ENCODE data around the gene NOX1. TPM values are rescaled to one million over a fixed set of nuclear protein-coding genes. Genes with fewer than 3 reads are reported as not detected.

NOX1 gene
- total and polyA plus RNA-seq, 2 of the 13 experiments (the other 11 are each of a cell fraction or from before 2014, with no cell fraction given) = 0.07 TPM; not detected in 1

GRCh38 chrX:100819837-100820666 lies 54.1 kb downstream of the NOX1 start, which contains the start of gene CSTF2 (continued):
- TF ChIP-seq, protein P1, sequence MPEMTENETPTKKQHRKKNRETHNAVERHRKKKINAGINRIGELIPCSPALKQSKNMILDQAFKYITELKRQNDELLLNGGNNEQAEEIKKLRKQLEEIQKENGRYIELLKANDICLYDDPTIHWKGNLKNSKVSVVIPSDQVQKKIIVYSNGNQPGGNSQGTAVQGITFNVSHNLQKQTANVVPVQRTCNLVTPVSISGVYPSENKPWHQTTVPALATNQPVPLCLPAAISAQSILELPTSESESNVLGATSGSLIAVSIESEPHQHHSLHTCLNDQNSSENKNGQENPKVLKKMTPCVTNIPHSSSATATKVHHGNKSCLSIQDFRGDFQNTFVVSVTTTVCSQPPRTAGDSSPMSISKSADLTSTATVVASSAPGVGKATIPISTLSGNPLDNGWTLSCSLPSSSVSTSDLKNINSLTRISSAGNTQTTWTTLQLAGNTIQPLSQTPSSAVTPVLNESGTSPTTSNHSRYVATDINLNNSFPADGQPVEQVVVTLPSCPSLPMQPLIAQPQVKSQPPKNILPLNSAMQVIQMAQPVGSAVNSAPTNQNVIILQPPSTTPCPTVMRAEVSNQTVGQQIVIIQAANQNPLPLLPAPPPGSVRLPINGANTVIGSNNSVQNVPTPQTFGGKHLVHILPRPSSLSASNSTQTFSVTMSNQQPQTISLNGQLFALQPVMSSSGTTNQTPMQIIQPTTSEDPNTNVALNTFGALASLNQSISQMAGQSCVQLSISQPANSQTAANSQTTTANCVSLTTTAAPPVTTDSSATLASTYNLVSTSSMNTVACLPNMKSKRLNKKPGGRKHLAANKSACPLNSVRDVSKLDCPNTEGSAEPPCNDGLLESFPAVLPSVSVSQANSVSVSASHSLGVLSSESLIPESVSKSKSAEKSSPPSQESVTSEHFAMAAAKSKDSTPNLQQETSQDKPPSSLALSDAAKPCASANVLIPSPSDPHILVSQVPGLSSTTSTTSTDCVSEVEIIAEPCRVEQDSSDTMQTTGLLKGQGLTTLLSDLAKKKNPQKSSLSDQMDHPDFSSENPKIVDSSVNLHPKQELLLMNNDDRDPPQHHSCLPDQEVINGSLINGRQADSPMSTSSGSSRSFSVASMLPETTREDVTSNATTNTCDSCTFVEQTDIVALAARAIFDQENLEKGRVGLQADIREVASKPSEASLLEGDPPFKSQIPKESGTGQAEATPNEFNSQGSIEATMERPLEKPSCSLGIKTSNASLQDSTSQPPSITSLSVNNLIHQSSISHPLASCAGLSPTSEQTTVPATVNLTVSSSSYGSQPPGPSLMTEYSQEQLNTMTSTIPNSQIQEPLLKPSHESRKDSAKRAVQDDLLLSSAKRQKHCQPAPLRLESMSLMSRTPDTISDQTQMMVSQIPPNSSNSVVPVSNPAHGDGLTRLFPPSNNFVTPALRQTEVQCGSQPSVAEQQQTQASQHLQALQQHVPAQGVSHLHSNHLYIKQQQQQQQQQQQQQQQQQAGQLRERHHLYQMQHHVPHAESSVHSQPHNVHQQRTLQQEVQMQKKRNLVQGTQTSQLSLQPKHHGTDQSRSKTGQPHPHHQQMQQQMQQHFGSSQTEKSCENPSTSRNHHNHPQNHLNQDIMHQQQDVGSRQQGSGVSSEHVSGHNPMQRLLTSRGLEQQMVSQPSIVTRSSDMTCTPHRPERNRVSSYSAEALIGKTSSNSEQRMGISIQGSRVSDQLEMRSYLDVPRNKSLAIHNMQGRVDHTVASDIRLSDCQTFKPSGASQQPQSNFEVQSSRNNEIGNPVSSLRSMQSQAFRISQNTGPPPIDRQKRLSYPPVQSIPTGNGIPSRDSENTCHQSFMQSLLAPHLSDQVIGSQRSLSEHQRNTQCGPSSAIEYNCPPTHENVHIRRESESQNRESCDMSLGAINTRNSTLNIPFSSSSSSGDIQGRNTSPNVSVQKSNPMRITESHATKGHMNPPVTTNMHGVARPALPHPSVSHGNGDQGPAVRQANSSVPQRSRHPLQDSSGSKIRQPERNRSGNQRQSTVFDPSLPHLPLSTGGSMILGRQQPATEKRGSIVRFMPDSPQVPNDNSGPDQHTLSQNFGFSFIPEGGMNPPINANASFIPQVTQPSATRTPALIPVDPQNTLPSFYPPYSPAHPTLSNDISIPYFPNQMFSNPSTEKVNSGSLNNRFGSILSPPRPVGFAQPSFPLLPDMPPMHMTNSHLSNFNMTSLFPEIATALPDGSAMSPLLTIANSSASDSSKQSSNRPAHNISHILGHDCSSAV (CRISPR knock-in tag; IDR thresholded peaks at IDR 0.05; ENCODE audit: borderline replicate concordance) = no peak
- TF ChIP-seq PAX8 (CRISPR knock-in tag; IDR thresholded peaks at IDR 0.05; ENCODE audit: borderline replicate concordance) (no peak), HOXA5 (CRISPR knock-in tag; IDR thresholded peaks at IDR 0.05) (peak; percentile 30; the same call in 1 of the 2 replicates), MED13 (CRISPR knock-in tag; IDR thresholded peaks at IDR 0.05) (no peak), ZNF430 (CRISPR knock-in tag; IDR thresholded peaks at IDR 0.05) (peak; percentile 72; the same call in 1 of the 2 replicates), MIER3 (CRISPR knock-in tag; IDR thresholded peaks at IDR 0.05; ENCODE audit: borderline replicate concordance) (no peak), SSRP1 (CRISPR knock-in tag; IDR thresholded peaks at IDR 0.05) (no peak), LCORL (IDR thresholded peaks at IDR 0.05) (no peak), LCORL (CRISPR knock-in tag; IDR thresholded peaks at IDR 0.05) (peak; percentile 58; the same call in 1 of the 2 replicates), SRY (CRISPR knock-in tag; IDR thresholded peaks at IDR 0.05) (no peak), ZNF761 (CRISPR knock-in tag; conservative IDR thresholded peaks at IDR 0.05) (no peak), GLI4 (CRISPR knock-in tag; IDR thresholded peaks at IDR 0.05; ENCODE audit: borderline replicate concordance) (no peak), ZBTB26 (CRISPR knock-in tag; IDR thresholded peaks at IDR 0.05; ENCODE audit: borderline replicate concordance) (no peak), NONO (IDR thresholded peaks at IDR 0.05) (no peak), NONO (CRISPR knock-in tag; conservative IDR thresholded peaks at IDR 0.05) (0 out of 2 replicates have a peak, but pooled peaks have one; percentile 22), ZNF772 (CRISPR knock-in tag; IDR thresholded peaks at IDR 0.05) (no peak), HMG20A (CRISPR knock-in tag; IDR thresholded peaks at IDR 0.05; ENCODE audit: borderline replicate concordance) (no peak), ZSCAN29 (CRISPR knock-in tag; conservative IDR thresholded peaks at IDR 0.05) (no peak), PAWR (CRISPR knock-in tag; IDR thresholded peaks at IDR 0.05; ENCODE audit: borderline replicate concordance) (no peak), PAF1 (CRISPR knock-in tag; IDR thresholded peaks at IDR 0.05) (no peak), ZSCAN31 (CRISPR knock-in tag; IDR thresholded peaks at IDR 0.05; ENCODE audit: low read depth) (no peak), ZNF20 (CRISPR knock-in tag; IDR thresholded peaks at IDR 0.05) (no peak), ZBTB42 (CRISPR knock-in tag; IDR thresholded peaks at IDR 0.05) (no peak)
